Keratinocyte (primary cell): ENCODE measurements around the gene SLC5A2.

ENCODE experiments used
- EZH2 ChIP-seq: IDR thresholded peaks from one replicate; pipeline ENCODE4 v1.6.1; 2012; ENCODE audit warnings: inconsistent platforms, mild to moderate bottlenecking, low read length, moderate library complexity
- TF ChIP-seq, protein P1 (sequence below), 3 experiments: IDR thresholded peaks in 1 of 3; conservative IDR thresholded peaks in 1 of 3; optimal IDR thresholded peaks in 1 of 3; 2 replicates in 2 of 3; 3 replicates in 1 of 3; pipeline versions ENCODE3 to v1.5.1; 2011; ENCODE audit warnings: low read length in 3 of 3, mild to moderate bottlenecking in 3 of 3, moderate library complexity in 2 of 3, control low read depth in 1 of 3, inconsistent platforms in 1 of 3; ENCODE audit not compliant: insufficient read depth in 2 of 3; ENCODE audit errors: extremely low read depth in 1 of 3

DNA sequence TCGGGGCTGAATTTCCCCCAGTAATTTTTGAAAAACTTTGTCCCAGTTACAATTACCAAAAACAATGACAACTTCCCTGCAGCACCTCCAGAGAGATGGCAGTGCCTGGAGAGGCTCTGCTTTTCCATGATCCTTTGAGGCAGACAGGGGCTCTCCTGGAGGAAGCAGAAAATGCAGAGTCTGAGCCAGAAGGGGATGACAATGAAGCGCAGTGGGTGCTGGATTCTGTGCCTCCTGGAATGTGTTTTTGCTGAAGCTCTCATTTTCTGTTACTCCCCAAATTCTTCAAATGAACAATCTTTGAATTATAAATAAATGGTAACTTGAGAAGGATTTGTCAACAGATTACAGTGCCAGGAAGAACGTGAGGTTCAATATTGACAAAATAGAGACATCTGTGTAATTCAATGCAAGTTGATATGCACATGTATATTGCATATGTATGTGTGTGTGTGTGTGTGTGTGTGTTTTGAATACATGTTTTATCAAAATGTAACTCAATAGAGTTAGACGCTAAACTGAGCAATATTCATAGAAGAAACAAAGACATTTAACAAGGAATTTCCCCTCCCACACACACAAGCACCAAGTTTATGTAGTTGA is 35.0 kb downstream of the SLC5A2 start:
- TF ChIP-seq, protein P1, sequence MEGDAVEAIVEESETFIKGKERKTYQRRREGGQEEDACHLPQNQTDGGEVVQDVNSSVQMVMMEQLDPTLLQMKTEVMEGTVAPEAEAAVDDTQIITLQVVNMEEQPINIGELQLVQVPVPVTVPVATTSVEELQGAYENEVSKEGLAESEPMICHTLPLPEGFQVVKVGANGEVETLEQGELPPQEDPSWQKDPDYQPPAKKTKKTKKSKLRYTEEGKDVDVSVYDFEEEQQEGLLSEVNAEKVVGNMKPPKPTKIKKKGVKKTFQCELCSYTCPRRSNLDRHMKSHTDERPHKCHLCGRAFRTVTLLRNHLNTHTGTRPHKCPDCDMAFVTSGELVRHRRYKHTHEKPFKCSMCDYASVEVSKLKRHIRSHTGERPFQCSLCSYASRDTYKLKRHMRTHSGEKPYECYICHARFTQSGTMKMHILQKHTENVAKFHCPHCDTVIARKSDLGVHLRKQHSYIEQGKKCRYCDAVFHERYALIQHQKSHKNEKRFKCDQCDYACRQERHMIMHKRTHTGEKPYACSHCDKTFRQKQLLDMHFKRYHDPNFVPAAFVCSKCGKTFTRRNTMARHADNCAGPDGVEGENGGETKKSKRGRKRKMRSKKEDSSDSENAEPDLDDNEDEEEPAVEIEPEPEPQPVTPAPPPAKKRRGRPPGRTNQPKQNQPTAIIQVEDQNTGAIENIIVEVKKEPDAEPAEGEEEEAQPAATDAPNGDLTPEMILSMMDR (optimal IDR thresholded peaks at IDR 0.05 in 1 of 3, IDR thresholded peaks at IDR 0.05 in 1 of 3, conservative IDR thresholded peaks at IDR 0.05 in 1 of 3; ENCODE audit: extremely low read depth in 1 of 3, insufficient read depth in 2 of 3, low read length in 3 of 3), result no peak
- TF ChIP-seq EZH2, result no peak
